ENCODE results near the gene PPP2R5E. TPM values are rescaled to one million over a fixed set of nuclear protein-coding genes. Genes with fewer than 3 reads are reported as not detected.

Gene PPP2R5E
- total RNA-seq, 4 donors from 2014 or later: 10.5 to 45.2 (median 27.8) TPM

GRCh38 chr14:63562405-63562804 is 19.2 kb upstream of the PPP2R5E start:
- H3K4me3 ChIP-seq: no peak overlapping the region
- H3K27ac ChIP-seq: no peak overlapping the region
- H3K36me3 ChIP-seq: no peaks in the 10 kb centered on the region
- DNase-seq: no peak
- no peaks in the 10 kb centered on the region for H3K27me3 ChIP-seq
- no peaks in the 10 kb centered on the region for H3K9me3 ChIP-seq
- in situ Hi-C loops (cut with MboI; ENCODE audit: low pct_ligation_motif_present in 1 of 4, low pct_unique_long_range_greater_than_20kb in 1 of 4, low sequenced_read_pairs in 3 of 4): no loop called here
- peaks cover 0 to 8% (median 2%) of the 10 kb centered on the region in 4 donors for H3K4me1 ChIP-seq
- intact Hi-C loops (cut with DNase I; ENCODE audit: low total_unique reads): no loop called here
- TF ChIP-seq POLR2A (IDR thresholded peaks at IDR 0.05): no peak
- TF ChIP-seq EP300 (IDR thresholded peaks at IDR 0.05; ENCODE audit: low read depth): no peak
- TF ChIP-seq POLR2AphosphoS5 (IDR thresholded peaks at IDR 0.05): no peak
- TF ChIP-seq, protein P1, sequence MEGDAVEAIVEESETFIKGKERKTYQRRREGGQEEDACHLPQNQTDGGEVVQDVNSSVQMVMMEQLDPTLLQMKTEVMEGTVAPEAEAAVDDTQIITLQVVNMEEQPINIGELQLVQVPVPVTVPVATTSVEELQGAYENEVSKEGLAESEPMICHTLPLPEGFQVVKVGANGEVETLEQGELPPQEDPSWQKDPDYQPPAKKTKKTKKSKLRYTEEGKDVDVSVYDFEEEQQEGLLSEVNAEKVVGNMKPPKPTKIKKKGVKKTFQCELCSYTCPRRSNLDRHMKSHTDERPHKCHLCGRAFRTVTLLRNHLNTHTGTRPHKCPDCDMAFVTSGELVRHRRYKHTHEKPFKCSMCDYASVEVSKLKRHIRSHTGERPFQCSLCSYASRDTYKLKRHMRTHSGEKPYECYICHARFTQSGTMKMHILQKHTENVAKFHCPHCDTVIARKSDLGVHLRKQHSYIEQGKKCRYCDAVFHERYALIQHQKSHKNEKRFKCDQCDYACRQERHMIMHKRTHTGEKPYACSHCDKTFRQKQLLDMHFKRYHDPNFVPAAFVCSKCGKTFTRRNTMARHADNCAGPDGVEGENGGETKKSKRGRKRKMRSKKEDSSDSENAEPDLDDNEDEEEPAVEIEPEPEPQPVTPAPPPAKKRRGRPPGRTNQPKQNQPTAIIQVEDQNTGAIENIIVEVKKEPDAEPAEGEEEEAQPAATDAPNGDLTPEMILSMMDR (IDR thresholded peaks at IDR 0.05): no peak
- WGBS, 2 donors (ENCODE audit: low coverage in 1 of 2): 80 to 92% methylated on average over 2 to 3 of the region's 3 CpGs

DNA sequence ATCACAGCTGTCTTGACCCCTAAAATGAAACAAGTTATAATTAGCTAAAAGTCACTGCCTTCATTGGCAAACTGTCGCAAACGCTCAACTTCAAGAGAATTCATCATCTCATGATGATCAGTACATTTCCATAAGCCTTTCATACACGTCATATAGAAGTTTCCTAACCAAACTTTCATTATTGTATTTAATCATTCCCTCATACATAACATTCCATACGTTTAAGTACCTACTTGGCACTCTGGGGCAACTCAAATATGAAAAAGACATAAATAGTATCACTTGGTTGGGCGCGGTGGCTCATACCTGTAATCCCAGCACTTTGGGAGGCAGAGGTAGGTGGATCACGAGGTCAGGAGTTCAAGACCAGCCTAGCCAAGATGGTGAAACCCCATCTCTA is 12.4 kb upstream of the PPP2R5E start:
- Histone ChIP-seq H3K27ac (no peak overlapping the region), H3K36me3 (no peaks in the 10 kb centered on the region), H3K4me3 (no peak overlapping the region), H3K9me3 (no peaks in the 10 kb centered on the region), H3K27me3 (no peaks in the 10 kb centered on the region), H3K4me1 (no peaks in the 10 kb centered on the region)
- WGBS, 2 donors (ENCODE audit: low coverage in 1 of 2): 83% methylated on average over 7 of the region's 7 CpGs
- in situ Hi-C loops (cut with MboI; ENCODE audit: low pct_ligation_motif_present in 1 of 4, low pct_unique_long_range_greater_than_20kb in 1 of 4, low sequenced_read_pairs in 3 of 4) (no loop called here), intact Hi-C loops (cut with DNase I; ENCODE audit: low total_unique reads) (no loop called here)
- TF ChIP-seq POLR2A (IDR thresholded peaks at IDR 0.05) (no peak), POLR2AphosphoS5 (IDR thresholded peaks at IDR 0.05) (no peak), EP300 (IDR thresholded peaks at IDR 0.05; ENCODE audit: low read depth) (no peak)
- TF ChIP-seq, protein P1 (IDR thresholded peaks at IDR 0.05): no peak
- no peak for DNase-seq

- no peak for DNase-seq
- Histone ChIP-seq H3K4me1 (no peaks in the 10 kb centered on the region), H3K27ac (no peak overlapping the region), H3K9me3 (no peaks in the 10 kb centered on the region), H3K27me3 (no peaks in the 10 kb centered on the region), H3K4me3 (no peak overlapping the region), H3K36me3 (no peaks in the 10 kb centered on the region)
- in situ Hi-C loops (cut with MboI; ENCODE audit: low pct_ligation_motif_present in 1 of 4, low pct_unique_long_range_greater_than_20kb in 1 of 4, low sequenced_read_pairs in 3 of 4): no loop called here
- TF ChIP-seq, protein P1 (IDR thresholded peaks at IDR 0.05): no peak
- intact Hi-C loops (cut with DNase I; ENCODE audit: low total_unique reads): no loop called here
- 63% methylated on average over 3 of the region's 3 CpGs; no CpG with 5 or more reads in 1 of the 2 donors for WGBS, 2 donors (ENCODE audit: low coverage in 1 of 2)
These were observed 8.2 kb upstream of the PPP2R5E start for GRCh38 chr14:63551332-63551731.

DNA sequence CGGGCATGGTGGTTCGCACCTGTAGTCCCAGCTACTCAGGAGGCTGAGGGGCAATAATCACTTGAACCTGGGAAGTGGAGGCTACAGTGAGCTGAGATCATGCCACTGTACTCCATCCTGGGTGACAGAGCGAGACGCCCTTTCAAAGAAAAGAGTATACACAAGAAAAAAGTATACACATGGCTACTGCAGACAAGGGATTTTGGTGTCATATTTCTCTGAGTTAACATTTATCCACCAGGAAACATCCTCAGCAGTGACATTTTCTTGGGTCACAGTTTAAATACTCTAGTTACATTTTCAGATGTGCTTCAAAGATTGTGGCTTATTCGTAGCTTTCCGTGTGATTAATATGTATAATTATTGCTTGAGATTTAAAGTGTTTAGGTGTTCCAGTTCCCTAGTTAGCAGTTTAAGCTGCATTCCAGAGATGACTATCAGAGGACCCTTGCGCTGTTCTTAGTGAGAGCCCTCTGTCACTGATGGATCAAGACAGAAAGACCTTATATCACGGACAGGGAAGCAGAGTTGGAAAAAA is 4.7 kb upstream of the PPP2R5E start:
- DNase-seq: no peak
- Histone ChIP-seq H3K27me3 (no peaks in the 10 kb centered on the region), H3K4me3 (no peak overlapping the region), H3K9me3 (no peaks in the 10 kb centered on the region), H3K27ac (no peak overlapping the region), H3K36me3 (no peaks in the 10 kb centered on the region), H3K4me1 (peaks cover 0 to 10% (median 7%) of the 10 kb centered on the region in 4 donors)
- intact Hi-C loops (cut with DNase I; ENCODE audit: low total_unique reads): no loop called here
- TF ChIP-seq POLR2A (IDR thresholded peaks at IDR 0.05): no peak
- TF ChIP-seq EP300 (IDR thresholded peaks at IDR 0.05; ENCODE audit: low read depth): no peak
- TF ChIP-seq POLR2AphosphoS5 (IDR thresholded peaks at IDR 0.05): no peak
- TF ChIP-seq, protein P1 (IDR thresholded peaks at IDR 0.05): no peak
- WGBS, 2 donors (ENCODE audit: low coverage in 1 of 2): 77 to 78% methylated on average over 6 to 8 of the region's 8 CpGs
- in situ Hi-C loops (cut with MboI; ENCODE audit: low pct_ligation_motif_present in 1 of 4, low pct_unique_long_range_greater_than_20kb in 1 of 4, low sequenced_read_pairs in 3 of 4): loop anchor here in 3 of 4 donors (10.0 kb wide), 2 partner anchors 153 to 163 kb away; no protein-coding TSS in a partner anchor

All from transverse colon (tissue), 4 donors.